ENCODE data around the gene SLC6A19.

SLC6A19 gene

GRCh38 chr5:1211701-1212100, 10.3 kb downstream of the SLC6A19 start:
- FAIRE-seq = no peak

- no peak for FAIRE-seq
Measured at GRCh38 chr5:1212271-1212670, 10.9 kb downstream of the SLC6A19 start.

- FAIRE-seq = no peak
Measured at GRCh38 chr5:1212881-1213280, 11.5 kb downstream of the SLC6A19 start.

GRCh38 chr5:1213508-1214162, 12.2 kb downstream of the SLC6A19 start:
- no peak for FAIRE-seq

GRCh38 chr5:1214163-1214935, 13.0 kb downstream of the SLC6A19 start:
- no peak for FAIRE-seq

GRCh38 chr5:1214936-1215220, 13.5 kb downstream of the SLC6A19 start:
- no peak for FAIRE-seq

- no peak for FAIRE-seq
Measured at GRCh38 chr5:1215320-1216096, 14.1 kb downstream of the SLC6A19 start.

GRCh38 chr5:1216211-1216917, 15.0 kb downstream of the SLC6A19 start:
- FAIRE-seq = no peak

- no peak for FAIRE-seq
Measured at GRCh38 chr5:1216918-1217295, 15.5 kb downstream of the SLC6A19 start.

- FAIRE-seq = no peak
Measured at GRCh38 chr5:1217596-1218206, 16.3 kb downstream of the SLC6A19 start.

GRCh38 chr5:1218351-1219080, 17.1 kb downstream of the SLC6A19 start:
- FAIRE-seq = no peak

- no peak for FAIRE-seq
Measured at GRCh38 chr5:1219098-1219767, 17.8 kb downstream of the SLC6A19 start.

GRCh38 chr5:1219768-1220100, 18.3 kb downstream of the SLC6A19 start:
- FAIRE-seq = no peak

- no peak for FAIRE-seq
Measured at GRCh38 chr5:1220351-1220750, 19.0 kb downstream of the SLC6A19 start.

GRCh38 chr5:1220831-1221230, 19.4 kb downstream of the SLC6A19 start:
- no peak for FAIRE-seq

GRCh38 chr5:1221721-1222120, 20.3 kb downstream of the SLC6A19 start:
- no peak for FAIRE-seq

- no peak for FAIRE-seq
Measured at GRCh38 chr5:1222147-1222546, 20.8 kb downstream of the SLC6A19 start.

GRCh38 chr5:1222621-1223277, 21.4 kb downstream of the SLC6A19 start:
- FAIRE-seq = no peak

GRCh38 chr5:1223278-1223670, 21.9 kb downstream of the SLC6A19 start:
- no peak for FAIRE-seq

- no peak for FAIRE-seq
Measured at GRCh38 chr5:1224631-1225030, 23.2 kb downstream of the SLC6A19 start.

GRCh38 chr5:1225081-1225480, 23.7 kb downstream of the SLC6A19 start, which contains the start of gene SLC6A18:
TSS of gene SLC6A18 (plus strand) at chr5:1225381. CDS start at chr5:1225478, 97 bp downstream.
- FAIRE-seq = no peak

Data from G401.6 (cell line).